NOMO-1 treated with DMSO at 0.1 percent for 48 hours (cell line): Measurements from ENCODE around the gene NDUFAF8.

Source experiments
- DNase-seq: peaks from one replicate; lab custom pipeline; 2025; ENCODE audit not compliant: unreplicated experiment; lab: John Stamatoyannopoulos, UW

Gene NDUFAF8

GRCh38 chr17:81200695-81201580 is 38.2 kb upstream of the NDUFAF8 start:
- peak; percentile 53 for DNase-seq

DNA sequence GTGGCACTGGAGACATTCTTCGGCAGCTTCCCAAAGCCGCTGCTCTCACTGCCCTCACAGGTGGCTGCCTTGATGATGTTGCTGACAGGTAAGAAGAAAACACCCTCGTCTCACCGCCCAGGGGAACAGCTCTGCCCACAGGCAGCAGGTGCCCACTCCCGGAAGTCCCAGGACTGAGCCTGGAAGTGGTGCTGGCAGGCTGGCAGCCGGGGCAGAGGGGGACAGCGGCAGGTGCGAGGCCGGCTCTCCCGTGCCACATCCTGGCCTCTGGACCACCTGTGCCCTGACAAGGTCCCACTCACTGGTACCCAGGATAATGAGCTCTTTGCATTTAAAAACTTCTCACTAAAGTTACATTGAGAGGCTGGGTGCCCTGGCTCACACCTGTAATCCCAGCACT is 36.8 kb upstream of the NDUFAF8 start:
- no peak for DNase-seq

DNA sequence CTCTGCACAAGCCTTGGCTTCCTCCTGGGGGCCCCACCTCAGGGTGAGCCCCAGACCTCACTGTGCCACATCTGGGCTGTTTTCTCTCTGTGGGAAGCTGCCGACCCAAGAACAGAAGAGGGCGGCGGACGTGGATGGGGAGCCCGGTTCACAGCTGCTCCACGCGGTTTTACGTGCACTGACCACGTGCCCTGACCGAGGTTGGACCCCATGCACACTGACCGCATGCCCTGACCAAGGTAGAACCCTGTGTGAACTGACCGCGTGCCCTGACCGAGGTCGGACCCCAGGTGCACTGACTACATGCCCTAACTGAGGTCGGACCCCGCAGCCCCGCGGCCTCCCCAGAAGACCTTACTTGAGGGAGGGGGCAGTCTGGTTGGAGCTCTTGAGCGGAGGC is 36.0 kb upstream of the NDUFAF8 start:
- DNase-seq = no peak

GRCh38 chr17:81204578-81204977 is 34.5 kb upstream of the NDUFAF8 start:
- no peak for DNase-seq

DNA sequence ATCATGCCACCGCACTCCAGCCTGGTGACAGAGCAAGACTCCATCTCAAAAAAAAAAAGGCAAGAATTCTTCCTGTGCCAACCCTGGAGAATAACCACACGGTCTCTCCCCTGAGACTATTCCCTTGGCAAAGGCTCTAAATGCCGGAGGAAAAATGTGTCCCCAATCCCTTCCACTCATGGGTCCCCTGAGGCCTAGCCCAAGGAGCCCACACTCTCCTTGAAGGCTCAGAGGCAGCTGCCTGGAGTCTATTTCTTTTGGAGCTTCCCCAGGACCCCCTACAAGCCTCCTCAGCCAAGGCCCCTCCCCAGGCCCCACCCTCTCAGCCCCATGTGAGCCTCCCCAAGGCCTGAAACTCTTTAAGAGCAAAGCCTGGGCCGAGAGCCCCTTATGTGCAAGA is 33.0 kb upstream of the NDUFAF8 start:
- DNase-seq = no peak

DNA sequence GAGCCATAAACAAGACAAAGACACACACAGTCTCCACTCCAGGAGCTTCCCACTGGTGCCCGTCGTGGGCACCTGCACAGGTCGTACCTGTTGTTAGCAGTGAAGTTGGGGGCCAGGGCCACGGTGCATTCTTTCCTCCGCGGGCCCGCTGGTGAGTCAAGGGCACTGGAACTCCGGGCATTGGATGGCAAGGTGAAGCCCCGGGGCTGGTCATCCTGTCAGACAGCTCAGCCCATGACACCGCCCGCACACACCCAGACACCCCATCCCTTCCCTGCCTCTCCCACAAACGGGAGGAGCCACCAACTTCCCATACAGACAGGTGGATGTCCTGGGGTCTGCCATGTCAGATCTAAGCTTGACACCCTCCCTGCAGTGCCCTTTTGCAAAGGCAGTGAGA is 32.5 kb upstream of the NDUFAF8 start:
- DNase-seq = no peak

- DNase-seq = no peak
Observed at GRCh38 chr17:81207610-81208581, 31.2 kb upstream of the NDUFAF8 start.

- DNase-seq = no peak
Observed at GRCh38 chr17:81208651-81209050, 30.5 kb upstream of the NDUFAF8 start.

- DNase-seq = no peak
Observed at GRCh38 chr17:81209141-81209540, 30.0 kb upstream of the NDUFAF8 start.

GRCh38 chr17:81210466-81210865 is 28.7 kb upstream of the NDUFAF8 start:
- no peak for DNase-seq

GRCh38 chr17:81210868-81211267 is 28.2 kb upstream of the NDUFAF8 start:
- no peak for DNase-seq

GRCh38 chr17:81212365-81212764 is 26.8 kb upstream of the NDUFAF8 start:
- no peak for DNase-seq

GRCh38 chr17:81213978-81214377 is 25.1 kb upstream of the NDUFAF8 start:
- DNase-seq = no peak

DNA sequence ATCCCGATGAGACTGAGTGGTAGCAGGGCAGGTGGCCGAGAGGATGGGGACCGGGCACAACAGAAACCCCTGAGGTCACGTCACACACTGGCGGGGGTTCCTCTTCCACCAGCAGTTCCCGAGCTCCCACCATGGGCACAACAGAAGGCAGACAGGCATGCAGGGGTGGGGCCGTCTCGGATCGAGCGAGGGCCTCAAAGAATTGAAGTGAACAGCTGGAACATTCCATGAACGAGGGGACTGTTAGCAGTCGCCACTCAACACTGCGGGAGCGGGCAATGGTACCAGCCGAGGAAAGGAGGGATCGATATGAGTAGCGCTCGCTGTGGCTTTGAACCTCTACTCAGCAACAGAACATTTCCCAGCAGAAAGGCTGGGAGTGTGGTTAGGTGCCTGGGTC is 21.6 kb upstream of the NDUFAF8 start:
- DNase-seq = no peak

- DNase-seq = no peak
Observed at GRCh38 chr17:81218459-81218858, 20.7 kb upstream of the NDUFAF8 start.

DNA sequence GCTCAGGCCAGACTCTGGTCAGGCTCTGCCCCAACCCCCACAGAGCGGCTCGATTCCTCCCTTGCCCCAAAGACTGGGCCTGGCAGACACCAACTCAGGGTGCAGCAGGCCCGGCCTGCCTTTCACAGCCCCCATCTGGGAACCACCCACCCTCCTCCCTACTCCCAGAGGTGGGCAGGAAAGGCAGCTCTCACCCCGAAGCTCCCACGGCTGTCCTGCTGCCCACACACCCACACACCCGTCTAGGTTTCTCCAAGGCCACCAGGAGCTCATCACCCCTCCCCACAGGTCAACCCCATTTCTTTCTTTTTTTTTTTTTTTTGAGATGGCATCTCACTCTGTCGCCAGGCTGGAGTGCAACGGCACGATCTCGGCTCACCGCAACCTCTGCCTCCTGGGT is 20.1 kb upstream of the NDUFAF8 start:
- DNase-seq = no peak

GRCh38 chr17:81219476-81220180 is 19.5 kb upstream of the NDUFAF8 start:
- DNase-seq = no peak

- DNase-seq = no peak
Observed at GRCh38 chr17:81221371-81221841, 17.7 kb upstream of the NDUFAF8 start.

GRCh38 chr17:81221842-81222619 is 17.1 kb upstream of the NDUFAF8 start:
- DNase-seq = no peak

DNA sequence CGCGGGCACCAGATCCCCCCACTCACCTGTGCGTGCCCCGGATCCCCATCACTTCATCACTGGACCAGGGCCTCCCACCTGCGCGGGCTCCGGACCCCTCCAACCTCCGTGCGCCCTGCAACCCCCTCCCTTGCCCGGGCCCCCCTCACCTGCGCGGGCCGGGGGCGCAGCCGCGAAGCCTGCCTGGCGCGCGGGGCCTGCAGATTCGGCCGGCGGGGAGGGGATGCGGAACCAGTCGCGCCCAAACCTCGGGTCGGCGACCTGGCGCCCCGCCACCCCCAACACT is 16.6 kb upstream of the NDUFAF8 start:
- no peak for DNase-seq
